Esophagus squamous epithelium (tissue), 5 donors: ENCODE measurements around the gene USP17L20. TPM values are rescaled to one million over a fixed set of nuclear protein-coding genes. Genes with fewer than 3 reads are reported as not detected.
"Not testable (repeated sequence)": the region's sequence is repeated elsewhere in the genome, so short reads cannot be mapped to it uniquely, and the experiment has no call there.

Experiments
- DNase-seq: peaks from one replicate; lab custom pipeline; 2025; lab: John Stamatoyannopoulos, UW
- H3K27ac ChIP-seq, 4 donors: fragments of 200-600 bp; sonication (generic); one replicate each; pipeline ENCODE4 v1.5.1; 2016 to 2019; ENCODE audit warnings: mild to moderate bottlenecking in 1 of 4
- H3K27me3 ChIP-seq, 4 donors: fragments of 200-600 bp; sonication (generic); 1 replicate in 3 of 4; 2 replicates in 1 of 4; pipeline versions ENCODE4 v1.5.1 to v1.6.0; 2017 to 2021; ENCODE audit warnings: antibody characterized with exemption in 1 of 4
- H3K36me3 ChIP-seq, 3 donors: fragments of 200-600 bp; sonication (generic); one replicate each; pipeline ENCODE4 v1.5.1; 2016 to 2019
- H3K4me1 ChIP-seq, 3 donors: fragments of 200-600 bp; sonication (generic); one replicate each; pipeline ENCODE4 v1.5.1; 2017 to 2019
- H3K4me3 ChIP-seq, 4 donors: fragments of 200-600 bp; sonication (generic); 1 replicate in 3 of 4; 2 replicates in 1 of 4; pipeline ENCODE4 v1.5.1; 2016 to 2019; ENCODE audit warnings: mild to moderate bottlenecking in 2 of 4, moderate library complexity in 1 of 4
- H3K9me3 ChIP-seq, 3 donors: fragments of 200-600 bp; sonication (generic); one replicate each; pipeline ENCODE4 v1.5.1; 2016 to 2019
- WGBS, 2 donors: methylation state at CpG; one replicate each; pipeline ENCODE4 v1.1.5; 2018; 5-methylcytosine and 5-hydroxymethylcytosine counted together
- intact Hi-C: fragments of 100-400 bp; cut with DNase I; formaldehyde crosslinking; loops from one replicate; pipeline ENCODE4 v1.15.0; 2022
- total RNA-seq, 4 donors: library from RNA; depleted of rRNA; stranded (reverse); fragments of >200 nt; gene quantifications; one replicate each; pipeline ENCODE4 v1.1.0, GENCODE V29; 2016
- donor health status: DM: yes; HTN: yes; CAD: no.

USP17L20 gene
- total RNA-seq, 4 donors from 2014 or later = not detected

DNA sequence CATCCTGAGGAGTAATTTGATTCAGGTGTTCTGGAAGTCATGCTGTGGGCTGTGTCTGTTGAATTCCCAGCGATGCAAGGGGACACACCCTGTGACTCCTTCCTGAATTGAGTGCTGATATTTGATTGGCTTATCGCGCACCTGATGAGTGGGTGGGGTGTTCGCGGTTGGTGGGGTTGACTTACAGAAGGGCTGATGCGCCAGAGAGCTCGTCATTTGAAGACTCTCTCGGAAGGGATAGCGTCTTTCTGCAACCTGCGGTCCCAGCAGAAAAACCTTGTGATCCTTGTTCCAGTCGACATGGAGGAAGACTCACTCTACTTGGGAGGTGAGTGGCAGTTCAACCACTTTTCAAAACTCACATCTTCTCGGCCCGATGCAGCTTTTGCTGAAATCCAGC is 4.6 kb downstream of the USP17L20 start, which contains the start of gene USP17L21:
USP17L21 (plus strand) TSS at position 301 of the 400 bp plus-strand sequence; CDS start at position 301, 0 bp downstream.
- intact Hi-C loops, H3K27ac ChIP-seq, H3K27me3 ChIP-seq, H3K9me3 ChIP-seq, H3K4me3 ChIP-seq, H3K36me3 ChIP-seq, H3K4me1 ChIP-seq, DNase-seq: not testable (repeated sequence)
- WGBS, 2 donors = no CpG with 5 or more reads among the region's 13 CpGs

DNA sequence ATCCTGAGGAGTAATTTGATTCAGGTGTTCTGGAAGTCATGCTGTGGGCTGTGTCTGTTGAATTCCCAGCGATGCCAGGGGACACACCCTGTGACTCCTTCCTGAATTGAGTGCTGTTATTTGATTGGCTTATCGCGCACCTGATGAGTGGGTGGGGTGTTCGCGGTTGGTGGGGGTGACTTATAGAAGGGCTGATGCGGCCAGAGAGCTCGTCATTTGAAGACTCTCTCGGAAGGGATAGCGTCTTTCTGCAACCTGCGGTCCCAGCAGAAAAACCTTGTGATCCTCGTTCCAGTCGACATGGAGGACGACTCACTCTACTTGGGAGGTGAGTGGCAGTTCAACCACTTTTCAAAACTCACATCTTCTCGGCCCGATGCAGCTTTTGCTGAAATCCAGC is 9.4 kb downstream of the USP17L20 start, which contains the start of gene USP17L22:
USP17L22 (plus strand) TSS at position 301 of the 400 bp plus-strand sequence; CDS start at position 301, 0 bp downstream.
- H3K4me3 ChIP-seq, H3K27me3 ChIP-seq, H3K9me3 ChIP-seq, H3K4me1 ChIP-seq, H3K27ac ChIP-seq, DNase-seq, intact Hi-C loops, H3K36me3 ChIP-seq: not testable (repeated sequence)
- no CpG with 5 or more reads among the region's 15 CpGs for WGBS, 2 donors

DNA sequence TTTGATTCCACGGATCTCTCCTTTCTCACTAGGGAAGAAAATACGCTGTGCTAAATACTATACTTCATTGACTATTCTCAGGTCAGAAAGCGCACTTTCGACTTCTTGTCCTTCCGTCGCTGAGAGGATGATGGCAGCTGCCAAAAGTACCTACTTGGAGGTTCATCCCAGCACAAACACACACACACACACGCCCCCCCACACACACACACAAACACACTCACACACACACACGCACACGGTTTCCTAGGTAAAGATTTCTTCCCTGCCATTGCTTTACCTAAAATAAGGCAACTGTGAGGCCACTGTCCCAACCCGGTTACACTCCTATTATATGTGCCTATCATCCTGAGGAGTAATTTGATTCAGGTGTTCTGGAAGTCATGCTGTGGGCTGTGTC is 13.8 kb downstream of the USP17L20 start:
- WGBS, 2 donors = 84 to 86% methylated on average over 8 of the region's 10 CpGs
- H3K36me3 ChIP-seq, H3K4me3 ChIP-seq, H3K27ac ChIP-seq, H3K27me3 ChIP-seq, H3K4me1 ChIP-seq, H3K9me3 ChIP-seq, intact Hi-C loops, DNase-seq: not testable (repeated sequence)

Other genes starting within 250 kb of the USP17L20 start
- not detected for gene FAM90A26, start 87.7 kb upstream of the USP17L20 start, total RNA-seq
- not detected for gene USP17L10, start 47.5 kb upstream of the USP17L20 start, total RNA-seq
- gene USP17L11, start 42.7 kb upstream of the USP17L20 start, total RNA-seq = not detected
- not detected for gene USP17L12, start 38.0 kb upstream of the USP17L20 start, total RNA-seq
- not detected for gene USP17L13, start 33.2 kb upstream of the USP17L20 start, total RNA-seq
- gene USP17L15, start 23.7 kb upstream of the USP17L20 start, total RNA-seq = not detected
- not detected for gene USP17L17, start 14.2 kb upstream of the USP17L20 start, total RNA-seq
- not detected for gene USP17L18, start 9.5 kb upstream of the USP17L20 start, total RNA-seq
- not detected for gene USP17L19, start 4.7 kb upstream of the USP17L20 start, total RNA-seq
- not detected for gene USP17L21, start 4.7 kb downstream of the USP17L20 start, total RNA-seq
- not detected for gene USP17L22, start 9.5 kb downstream of the USP17L20 start, total RNA-seq
- not detected for gene USP17L24, start 67.0 kb downstream of the USP17L20 start, total RNA-seq
- not detected for gene USP17L25, start 71.8 kb downstream of the USP17L20 start, total RNA-seq
- gene USP17L26, start 76.5 kb downstream of the USP17L20 start, total RNA-seq = not detected
- not detected for gene USP17L5, start 81.3 kb downstream of the USP17L20 start, total RNA-seq
- not detected for gene USP17L27, start 86.0 kb downstream of the USP17L20 start, total RNA-seq
- not detected for gene USP17L28, start 90.8 kb downstream of the USP17L20 start, total RNA-seq
- gene USP17L29, start 95.5 kb downstream of the USP17L20 start, total RNA-seq = not detected
- gene USP17L30, start 105.0 kb downstream of the USP17L20 start, total RNA-seq = not detected
- gene DEFB131A, start 186.3 kb downstream of the USP17L20 start, total RNA-seq = not detected